Effector CD4-positive, alpha-beta T cell (primary cell): Measurements from ENCODE around the gene TMEM229A.
"Not testable (repeated sequence)": the region's sequence is repeated elsewhere in the genome, so short reads cannot be mapped to it uniquely, and the experiment has no call there.

Source experiments
- DNase-seq: peaks from one replicate; pipeline ENCODE4 v3.0.0-alpha.2; 2020

TMEM229A gene

GRCh38 chr7:124031919-124032318, 948 bp downstream of the TMEM229A start:
- DNase-seq, result no peak

- DNase-seq, result no peak
These were observed 1.5 kb downstream of the TMEM229A start for GRCh38 chr7:124031406-124031805.

GRCh38 chr7:124030964-124031363, 1.9 kb downstream of the TMEM229A start:
- no peak for DNase-seq

GRCh38 chr7:124029396-124030188, 3.3 kb downstream of the TMEM229A start:
- DNase-seq, result no peak

- DNase-seq, result no peak
These were observed 5.6 kb downstream of the TMEM229A start for GRCh38 chr7:124027236-124027635.

- DNase-seq, result not testable (repeated sequence)
These were observed 8.5 kb downstream of the TMEM229A start for GRCh38 chr7:124024329-124024728.

GRCh38 chr7:124022551-124022950, 10.3 kb downstream of the TMEM229A start:
- DNase-seq, result no peak

- DNase-seq, result no peak
These were observed 12.8 kb downstream of the TMEM229A start for GRCh38 chr7:124020060-124020459.

- DNase-seq, result no peak
These were observed 19.6 kb downstream of the TMEM229A start for GRCh38 chr7:124013306-124013705.

- DNase-seq, result no peak
These were observed 20.0 kb downstream of the TMEM229A start for GRCh38 chr7:124012864-124013263.

- DNase-seq, result no peak
These were observed 23.5 kb downstream of the TMEM229A start for GRCh38 chr7:124009321-124009720.

- DNase-seq, result not testable (repeated sequence)
These were observed 24.6 kb downstream of the TMEM229A start for GRCh38 chr7:124008296-124008695.

GRCh38 chr7:123999703-124000102, 33.2 kb downstream of the TMEM229A start:
- DNase-seq, result no peak

- DNase-seq, result no peak
These were observed 33.9 kb downstream of the TMEM229A start for GRCh38 chr7:123998921-123999320.

- no peak for DNase-seq
These were observed 36.6 kb downstream of the TMEM229A start for GRCh38 chr7:123996327-123996625.

- DNase-seq, result no peak
These were observed 37.1 kb downstream of the TMEM229A start for GRCh38 chr7:123995617-123996326.

- DNase-seq, result no peak
These were observed 38.4 kb downstream of the TMEM229A start for GRCh38 chr7:123994449-123994848.

- DNase-seq, result no peak
These were observed 38.9 kb downstream of the TMEM229A start for GRCh38 chr7:123993996-123994395.

GRCh38 chr7:123992913-123993518, 39.9 kb downstream of the TMEM229A start:
- DNase-seq, result no peak

- DNase-seq, result no peak
These were observed 45.4 kb downstream of the TMEM229A start for GRCh38 chr7:123987445-123987844.
